ENCODE results near the gene ARHGAP15.

DNA sequence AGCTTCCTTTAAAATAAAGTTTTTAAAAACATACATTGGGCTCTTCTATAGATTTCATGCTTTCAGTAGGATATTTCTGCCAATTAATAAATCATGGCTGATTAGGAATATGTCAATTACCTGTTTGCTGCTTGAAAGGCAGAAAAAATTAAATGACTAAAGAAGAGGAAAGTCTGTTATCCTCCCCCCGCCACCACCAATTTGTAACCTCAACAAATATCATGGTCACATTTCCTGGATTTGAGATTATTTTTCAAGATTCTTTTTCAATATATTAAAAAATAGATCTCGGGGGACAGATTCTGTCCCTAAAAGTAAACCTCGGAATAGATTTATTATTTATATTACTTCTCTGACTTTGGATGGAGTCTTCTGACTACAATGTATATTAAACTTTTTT is 125.9 kb downstream of the ARHGAP15 start:
- TF ChIP-seq ZNF274 (IDR thresholded peaks at IDR 0.05; ENCODE audit: low read depth, low read length) (no peak), POLR2A (IDR thresholded peaks at IDR 0.05; ENCODE audit: borderline replicate concordance, extremely low read depth, insufficient read depth, insufficient read length) (no peak), SP1 (IDR thresholded peaks at IDR 0.05; ENCODE audit: low read depth) (no peak)
